ENCODE results near the gene MAGEA9.
"Not testable (repeated sequence)": the region's sequence is repeated elsewhere in the genome, so short reads cannot be mapped to it uniquely, and the experiment has no call there.

Gene MAGEA9

GRCh38 chrX:149804102-149804501 is 22.4 kb downstream of the MAGEA9 start:
- in situ Hi-C loops (cut with HindIII; ENCODE audit: low sequenced_read_pairs): no loop called here

- in situ Hi-C loops (cut with HindIII; ENCODE audit: low sequenced_read_pairs): no loop called here
Observed at GRCh38 chrX:149807747-149808458, 26.2 kb downstream of the MAGEA9 start.

GRCh38 chrX:149818652-149819051 is 36.9 kb downstream of the MAGEA9 start:
- in situ Hi-C loops (cut with HindIII; ENCODE audit: low sequenced_read_pairs): no loop called here

- in situ Hi-C loops (cut with HindIII; ENCODE audit: low sequenced_read_pairs): no loop called here
Observed at GRCh38 chrX:149819371-149819770, 37.6 kb downstream of the MAGEA9 start.

GRCh38 chrX:149825424-149825823 is 43.7 kb downstream of the MAGEA9 start:
- in situ Hi-C loops (cut with HindIII; ENCODE audit: low sequenced_read_pairs): no loop called here

- in situ Hi-C loops (cut with HindIII; ENCODE audit: low sequenced_read_pairs): no loop called here
Observed at GRCh38 chrX:149827254-149827653, 45.5 kb downstream of the MAGEA9 start.

GRCh38 chrX:149829751-149830191 is 48.0 kb downstream of the MAGEA9 start:
- in situ Hi-C loops (cut with HindIII; ENCODE audit: low sequenced_read_pairs): no loop called here

GRCh38 chrX:149830192-149830873 is 48.6 kb downstream of the MAGEA9 start:
- in situ Hi-C loops (cut with HindIII; ENCODE audit: low sequenced_read_pairs): no loop called here

GRCh38 chrX:149831473-149831872 is 49.7 kb downstream of the MAGEA9 start:
- in situ Hi-C loops (cut with HindIII; ENCODE audit: low sequenced_read_pairs): no loop called here

- in situ Hi-C loops (cut with HindIII; ENCODE audit: low sequenced_read_pairs): not testable (repeated sequence)
Observed at GRCh38 chrX:149836728-149837127, 55.0 kb downstream of the MAGEA9 start.

- in situ Hi-C loops (cut with HindIII; ENCODE audit: low sequenced_read_pairs): no loop called here
Observed at GRCh38 chrX:149837167-149837566, 55.4 kb downstream of the MAGEA9 start.

Data from endothelial cell of hepatic sinusoid (primary cell).